H9 (cell line): ENCODE results near the gene NFILZ. TPM values are rescaled to one million over a fixed set of nuclear protein-coding genes. Genes with fewer than 3 reads are reported as not detected.

Experiments used
- DNase-seq: peaks from one replicate; pipeline ENCODE4 v3.0.0-alpha.2; 2017
- H2AFZ ChIP-seq: one replicate; pipeline ENCODE4 v1.6.1; 2013; ENCODE audit warnings: mild to moderate bottlenecking, low read length, control low read depth, moderate library complexity
- H2AK5ac ChIP-seq: 2 replicates; pipeline ENCODE4 v1.6.1; 2013; ENCODE audit warnings: low read length, control low read depth, mixed read lengths; ENCODE audit not compliant: insufficient read length
- H2BK120ac ChIP-seq: one replicate; pipeline ENCODE4 v1.6.1; 2013; ENCODE audit warnings: low read depth, mild to moderate bottlenecking, low read length, control low read depth, inconsistent platforms; ENCODE audit not compliant: poor library complexity, severe bottlenecking
- H2BK12ac ChIP-seq: 2 replicates; pipeline ENCODE4 v1.6.1; 2013; ENCODE audit warnings: low read length, control low read depth, mixed read lengths, low read depth; ENCODE audit not compliant: insufficient read length
- H2BK15ac ChIP-seq: 2 replicates; pipeline ENCODE4 v1.6.1; 2013; ENCODE audit warnings: low read depth, low read length, control low read depth
- H2BK20ac ChIP-seq: one replicate; pipeline ENCODE4 v1.6.1; 2013; ENCODE audit warnings: low read depth, mild to moderate bottlenecking, low read length, control low read depth, inconsistent platforms; ENCODE audit not compliant: poor library complexity, severe bottlenecking
- H2BK5ac ChIP-seq: 2 replicates; pipeline ENCODE4 v1.6.1; 2013; ENCODE audit warnings: low read length, control low read depth, mixed read lengths; ENCODE audit not compliant: insufficient read length
- H3K14ac ChIP-seq: 2 replicates; pipeline ENCODE4 v1.6.1; 2013; ENCODE audit warnings: low read length, control low read depth; ENCODE audit not compliant: insufficient read depth
- H3K18ac ChIP-seq: 2 replicates; pipeline ENCODE4 v1.6.1; 2013; ENCODE audit warnings: low read depth, mild to moderate bottlenecking, mixed read lengths, low read length, control low read depth; ENCODE audit not compliant: insufficient read length
- H3K23ac ChIP-seq: 2 replicates; pipeline ENCODE4 v1.6.1; 2013; ENCODE audit warnings: low read length, control low read depth, mixed read lengths, low read depth; ENCODE audit not compliant: insufficient read length
- H3K23me2 ChIP-seq: 2 replicates; pipeline ENCODE4 v1.6.1; 2013; ENCODE audit warnings: low read depth, mild to moderate bottlenecking, mixed read lengths, low read length, control low read depth; ENCODE audit not compliant: insufficient read length, poor library complexity, severe bottlenecking
- H3K27ac ChIP-seq: 2 replicates; pipeline ENCODE4 v1.5.1; 2013; ENCODE audit warnings: low read length, control low read depth, mixed read lengths, low read depth; ENCODE audit not compliant: insufficient read length
- H3K27me3 ChIP-seq: 2 replicates; pipeline ENCODE4 v1.6.1; 2013; ENCODE audit warnings: low read length, control low read depth, inconsistent platforms; ENCODE audit not compliant: insufficient read depth
- H3K4ac ChIP-seq: 2 replicates; pipeline ENCODE4 v1.6.1; 2013; ENCODE audit warnings: low read depth, mild to moderate bottlenecking, control low read depth, inconsistent platforms, low read length, moderate library complexity
- H3K4me1 ChIP-seq: 2 replicates; pipeline ENCODE4 v1.6.1; 2013; ENCODE audit warnings: low read length, control low read depth, inconsistent platforms; ENCODE audit not compliant: insufficient read depth
- H3K4me2 ChIP-seq: 2 replicates; pipeline ENCODE4 v1.6.1; 2013; ENCODE audit warnings: low read length, control low read depth, mixed read lengths; ENCODE audit not compliant: insufficient read length, insufficient read depth
- H3K56ac ChIP-seq: 2 replicates; pipeline ENCODE4 v1.6.1; 2013; ENCODE audit warnings: low read depth, mild to moderate bottlenecking, mixed read lengths, low read length, control low read depth; ENCODE audit not compliant: insufficient read length
- H3K79me1 ChIP-seq: 2 replicates; pipeline ENCODE4 v1.6.1; 2013; ENCODE audit warnings: low read depth, mild to moderate bottlenecking, moderate library complexity, low read length, control low read depth, inconsistent platforms; ENCODE audit not compliant: insufficient read depth, poor library complexity, severe bottlenecking
- H3K79me2 ChIP-seq: 2 replicates; pipeline ENCODE4 v1.6.1; 2013; ENCODE audit warnings: low read length, control low read depth, inconsistent platforms; ENCODE audit not compliant: insufficient read depth
- H3K9ac ChIP-seq: 2 replicates; pipeline ENCODE4 v1.6.1; 2013; ENCODE audit warnings: low read length, control low read depth, mixed read lengths; ENCODE audit not compliant: insufficient read length; ENCODE audit errors: extremely low read depth
- H3K9me3 ChIP-seq: one replicate; pipeline ENCODE4 v1.6.1; 2013; ENCODE audit warnings: low read depth, low read length, inconsistent platforms; ENCODE audit not compliant: control insufficient read depth
- H3T11ph ChIP-seq: one replicate; pipeline ENCODE4 v1.6.1; 2013; ENCODE audit warnings: mild to moderate bottlenecking, low read length, control low read depth, inconsistent platforms
- H4K20me1 ChIP-seq: one replicate; pipeline ENCODE4 v1.6.1; 2013; ENCODE audit not compliant: control insufficient read depth, insufficient read length, insufficient read depth
- H4K5ac ChIP-seq: 2 replicates; pipeline ENCODE4 v1.6.1; 2013; ENCODE audit warnings: low read depth, mild to moderate bottlenecking, mixed read lengths, low read length, control low read depth; ENCODE audit not compliant: insufficient read length
- H4K8ac ChIP-seq: replicated peaks from 2 replicates; pipeline ENCODE4 v1.6.1; 2013; ENCODE audit warnings: low read length, control low read depth, mixed read lengths, low read depth; ENCODE audit not compliant: insufficient read length
- H4K91ac ChIP-seq: 2 replicates; pipeline ENCODE4 v1.6.1; 2013; ENCODE audit warnings: low read depth, mild to moderate bottlenecking, moderate library complexity, mixed read lengths, low read length, control low read depth; ENCODE audit not compliant: insufficient read length
- H3K27ac Mint-ChIP-seq, 3 experiments: 2 replicates in 2 of 3; 3 replicates in 1 of 3; pipeline ENCODE4 v1.8.0; 2020 to 2021; ENCODE audit warnings: mixed read lengths in 3 of 3, mild to moderate bottlenecking in 1 of 3, moderate library complexity in 1 of 3
- H3K27me3 Mint-ChIP-seq: 2 replicates; pipeline ENCODE4 v1.8.0; 2021; ENCODE audit warnings: low read depth, mild to moderate bottlenecking, moderate library complexity, mixed read lengths
- H3K36me3 Mint-ChIP-seq, 3 experiments: 2 replicates in 2 of 3; 3 replicates in 1 of 3; pipeline ENCODE4 v1.8.0; 2020 to 2021; ENCODE audit warnings: low read depth in 3 of 3, mixed read lengths in 3 of 3; ENCODE audit not compliant: insufficient read depth in 1 of 3
- H3K4me1 Mint-ChIP-seq, 2 experiments: 2 replicates each; pipeline ENCODE4 v1.8.0; 2020; ENCODE audit warnings: mixed read lengths in 2 of 2
- H3K4me3 Mint-ChIP-seq, 2 experiments: 2 replicates in 1 of 2; 3 replicates in 1 of 2; pipeline ENCODE4 v1.8.0; 2020 to 2021; ENCODE audit warnings: mild to moderate bottlenecking in 2 of 2, mixed read lengths in 2 of 2, moderate library complexity in 1 of 2
- H3K9me3 Mint-ChIP-seq, 2 experiments: 2 replicates in 1 of 2; 3 replicates in 1 of 2; pipeline ENCODE4 v1.8.0; 2020; ENCODE audit warnings: mild to moderate bottlenecking in 2 of 2, mixed read lengths in 2 of 2, moderate library complexity in 1 of 2
- CTCF ChIP-seq: fragments of 200-600 bp; sonication (generic); conservative IDR thresholded peaks from 3 replicates; pipeline ENCODE4 v1.8.0; 2021; ENCODE audit warnings: antibody characterized with exemption, mild to moderate bottlenecking
- WGBS: extraction: QIAGEN DNeasy Blood & Tissue Kit; methylation state at CpG from one replicate; pipeline ENCODE4 v1.1.7; 2013; ENCODE audit warnings: missing lambda C conversion rate, low lambda C conversion rate, mixed read lengths; ENCODE audit not compliant: insufficient read length; ENCODE audit errors: extremely low coverage; 5-methylcytosine and 5-hydroxymethylcytosine counted together
- total RNA-seq: library from RNA; stranded (reverse); gene quantifications from 2 replicates; pipeline ENCODE4 v1.2.1, GENCODE V29; 2021

Gene NFILZ
- total RNA-seq, 1 experiment from 2014 or later, result not detected

DNA sequence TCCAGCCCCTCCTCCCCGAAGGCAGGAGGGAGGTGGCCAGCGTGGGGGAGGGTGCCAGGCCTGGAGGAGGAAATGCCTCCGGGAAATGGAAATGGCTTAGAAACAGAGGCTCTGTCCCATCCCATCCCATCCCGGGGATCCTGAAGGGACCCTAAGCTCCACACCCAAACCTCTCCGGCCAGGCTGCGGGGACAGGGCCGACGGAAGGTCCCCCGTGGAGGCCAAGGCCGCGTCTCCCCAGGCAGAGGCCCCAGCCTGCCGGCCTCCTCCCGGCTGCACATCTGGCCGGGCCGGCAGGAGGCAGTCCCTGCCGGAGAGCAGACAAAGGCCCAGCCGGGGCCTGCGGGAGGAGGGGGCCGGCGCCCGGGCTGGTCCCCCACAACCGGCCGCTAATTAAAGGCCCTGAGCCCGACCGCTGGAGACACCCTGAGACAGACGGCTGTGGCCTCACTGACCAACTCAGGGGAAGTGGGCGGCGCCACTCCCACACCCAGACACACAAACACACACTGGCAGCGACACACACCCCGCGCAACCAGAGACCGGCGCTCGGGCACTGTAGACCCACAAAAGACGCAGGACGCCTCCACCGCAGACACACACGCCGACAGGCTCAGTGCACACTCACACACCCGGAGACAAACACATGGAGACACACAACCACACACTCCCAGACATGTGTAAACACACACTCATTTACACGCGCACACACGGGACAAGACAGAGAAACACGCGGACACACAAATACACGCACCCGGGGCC is 21.0 kb upstream of the NFILZ start:
- Mint-ChIP-seq H3K36me3 (peaks cover 10 to 25% (median 18%) of the 10 kb centered on the region in 3 experiments), H3K4me1 (peaks cover 33 to 47% of the 10 kb centered on the region in 2 experiments), H3K27me3 (no peaks in the 10 kb centered on the region), H3K4me3 (peak overlapping the region; percentile 88 to 93), H3K9me3 (peaks cover 3 to 5% of the 10 kb centered on the region in 2 experiments; a peak in 4 of 5 replicates), H3K27ac (peak overlapping the region; percentile 89 to 97 (median 92))
- Histone ChIP-seq H3K9ac (peak overlapping the region; percentile 38), H3K79me1 (no peaks in the 10 kb centered on the region), H4K20me1 (no peaks in the 10 kb centered on the region), H3K27me3 (no peaks in the 10 kb centered on the region), H3K4me1 (peaks cover 6% of the 10 kb centered on the region), H2AK5ac (no peak overlapping the region), H4K5ac (no peak overlapping the region), H3K79me2 (no peaks in the 10 kb centered on the region), H2BK12ac (no peak overlapping the region), H3K14ac (peak overlapping the region; percentile 61), H3K23ac (no peak overlapping the region), H2AFZ (no peak overlapping the region), H4K91ac (no peak overlapping the region), H2BK5ac (no peak overlapping the region), H3K4me2 (peak overlapping the region; percentile 90), H3K4ac (no peak overlapping the region), H3K18ac (peak overlapping the region; percentile 61), H3K56ac (no peak overlapping the region), H2BK15ac (no peak overlapping the region), H3K23me2 (peaks cover 8% of the 10 kb centered on the region), H3K27ac (peak overlapping the region; percentile 2), H3T11ph (no peak overlapping the region), H4K8ac (no peak overlapping the region), H3K9me3 (no peaks in the 10 kb centered on the region), H2BK20ac (no peak overlapping the region), H2BK120ac (no peak overlapping the region)
- no CpG with 5 or more reads among the region's 47 CpGs for WGBS
- TF ChIP-seq CTCF, result peak; percentile 46; the same call in 2 of the 3 replicates
- peak; percentile 82 for DNase-seq
